Smooth muscle cell (in vitro differentiated cells): Measurements from ENCODE around the gene TRABD2A. TPM values are rescaled to one million over a fixed set of nuclear protein-coding genes. Genes with fewer than 3 reads are reported as not detected.
A peak's percentile ranks its signal among the peaks of the same experiment; 100 is the strongest.
"Not testable (repeated sequence)": the region's sequence is repeated elsewhere in the genome, so short reads cannot be mapped to it uniquely, and the experiment has no call there.

Source experiments
- DNase-seq: peaks from one replicate; lab custom pipeline; 2025; ENCODE audit not compliant: unreplicated experiment; lab: John Stamatoyannopoulos, UW
- H2AFZ ChIP-seq: fragments of 200-600 bp; sonication (generic); 2 replicates; pipeline ENCODE4 v1.6.0; 2016; ENCODE audit warnings: antibody characterized with exemption, low read depth, mild to moderate bottlenecking
- H3F3A ChIP-seq: fragments of 200-600 bp; sonication (generic); 2 replicates; pipeline ENCODE4 v1.6.0; 2017; ENCODE audit warnings: antibody characterized with exemption, low read depth
- H3K27ac ChIP-seq: fragments of 200-600 bp; sonication (generic); 2 replicates; pipeline ENCODE4 v1.5.1; 2016; ENCODE audit warnings: low read depth, mild to moderate bottlenecking
- H3K27me3 ChIP-seq: fragments of 200-600 bp; sonication (generic); 2 replicates; pipeline ENCODE4 v1.6.1; 2016; ENCODE audit warnings: low read depth, mild to moderate bottlenecking
- H3K36me3 ChIP-seq: fragments of 200-600 bp; sonication (generic); 2 replicates; pipeline ENCODE4 v1.5.1; 2016; ENCODE audit warnings: low read depth
- H3K4me1 ChIP-seq: fragments of 200-600 bp; sonication (generic); 2 replicates; pipeline ENCODE4 v1.5.1; 2016; ENCODE audit warnings: low read depth
- H3K4me2 ChIP-seq: fragments of 200-600 bp; sonication (generic); 2 replicates; pipeline ENCODE4 v1.6.0; 2016; ENCODE audit warnings: mild to moderate bottlenecking
- H3K4me3 ChIP-seq: fragments of 200-600 bp; sonication (generic); 2 replicates; pipeline ENCODE4 v1.5.1; 2016; ENCODE audit warnings: mild to moderate bottlenecking
- H3K79me2 ChIP-seq: fragments of 200-600 bp; sonication (generic); 2 replicates; pipeline ENCODE4 v1.6.0; 2016; ENCODE audit warnings: low read depth, mild to moderate bottlenecking
- H3K9ac ChIP-seq: fragments of 200-600 bp; sonication (generic); 2 replicates; pipeline ENCODE4 v1.6.0; 2016; ENCODE audit warnings: low read depth
- H3K9me3 ChIP-seq: fragments of 200-600 bp; sonication (generic); replicated peaks from 2 replicates; pipeline ENCODE4 v1.5.1; 2016; ENCODE audit warnings: low read depth
- H4K20me1 ChIP-seq: fragments of 200-600 bp; sonication (generic); 2 replicates; pipeline ENCODE4 v1.6.0; 2016; ENCODE audit warnings: low read depth
- CTCF ChIP-seq: fragments of 200-600 bp; sonication (generic); IDR thresholded peaks from 2 replicates; pipeline ENCODE4 v1.5.1; 2017; ENCODE audit warnings: borderline replicate concordance, mild to moderate bottlenecking, antibody characterized with exemption; ENCODE audit not compliant: insufficient read depth, poor library complexity, severe bottlenecking
- WGBS: methylation state at CpG from one replicate; pipeline ENCODE4 v1.1.7; 2016; ENCODE audit warnings: low lambda C conversion rate; 5-methylcytosine and 5-hydroxymethylcytosine counted together
- polyA plus RNA-seq: library from polyadenylated mRNA; unstranded; fragments of >200 nt; fragmentation: Nextera tagmentation; extraction: Ambion mirVana; gene quantifications from 2 replicates; pipeline ENCODE4 v1.2.1, GENCODE V29; 2016
- total RNA-seq: library from RNA; depleted of rRNA; stranded (reverse); fragments of >200 nt; gene quantifications from 2 replicates; pipeline ENCODE4 v1.2.3, GENCODE V29; 2014

TRABD2A gene
- total and polyA plus RNA-seq, 2 experiments from 2014 or later = 0.11 TPM; not detected in 1

DNA sequence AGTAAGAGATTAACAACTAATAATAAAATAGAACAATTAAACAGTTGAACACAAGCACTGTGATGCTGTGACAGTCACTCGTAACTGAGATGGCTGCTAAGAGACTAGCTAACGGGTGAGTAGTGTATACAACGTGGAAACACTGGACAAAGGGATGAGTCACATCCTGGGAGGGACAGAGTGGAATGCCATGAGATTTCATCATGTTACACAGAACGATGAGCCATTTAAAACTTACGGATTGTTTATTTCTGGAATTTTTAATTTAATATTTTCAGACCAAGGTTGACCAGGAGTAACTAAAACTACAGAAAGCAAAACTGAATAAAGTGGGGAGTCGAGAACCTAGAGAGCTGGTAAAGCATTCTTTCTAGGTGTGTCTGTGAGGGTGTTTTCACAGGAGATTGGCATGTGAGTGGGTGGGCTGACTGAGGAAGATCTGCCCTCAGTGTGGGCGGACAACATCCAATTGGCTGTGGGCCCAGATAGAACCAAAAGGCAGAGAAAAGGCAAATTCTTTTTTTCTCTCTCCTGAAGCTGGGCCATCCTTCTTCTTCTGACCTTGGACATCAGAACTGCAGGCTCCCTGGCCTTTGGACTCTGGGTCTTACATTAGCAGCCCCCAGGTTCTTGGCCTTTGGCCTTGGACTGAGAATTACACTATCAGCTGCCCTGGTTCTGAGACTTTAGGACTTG, 39.1 kb upstream of the TRABD2A start:
- peak overlapping the region; percentile 64 for H3K4me2 ChIP-seq
- no peaks in the 10 kb centered on the region for H3K36me3 ChIP-seq
- peak overlapping the region; percentile 97 for H3K27ac ChIP-seq
- peak overlapping the region; percentile 2 for H3K4me3 ChIP-seq
- peak overlapping the region; percentile 85 for H3K9ac ChIP-seq
- H3K4me1 ChIP-seq = no peaks in the 10 kb centered on the region
- no peak for DNase-seq
- TF ChIP-seq CTCF = no peak
- no peaks in the 10 kb centered on the region for H3K9me3 ChIP-seq
- no peaks in the 10 kb centered on the region for H4K20me1 ChIP-seq
- H2AFZ ChIP-seq = peak overlapping the region; percentile 60
- WGBS = 12% methylated on average over 7 of the region's 7 CpGs
- H3F3A ChIP-seq = peaks cover 12% of the 10 kb centered on the region
- H3K27me3 ChIP-seq = no peaks in the 10 kb centered on the region
- H3K79me2 ChIP-seq = no peaks in the 10 kb centered on the region

DNA sequence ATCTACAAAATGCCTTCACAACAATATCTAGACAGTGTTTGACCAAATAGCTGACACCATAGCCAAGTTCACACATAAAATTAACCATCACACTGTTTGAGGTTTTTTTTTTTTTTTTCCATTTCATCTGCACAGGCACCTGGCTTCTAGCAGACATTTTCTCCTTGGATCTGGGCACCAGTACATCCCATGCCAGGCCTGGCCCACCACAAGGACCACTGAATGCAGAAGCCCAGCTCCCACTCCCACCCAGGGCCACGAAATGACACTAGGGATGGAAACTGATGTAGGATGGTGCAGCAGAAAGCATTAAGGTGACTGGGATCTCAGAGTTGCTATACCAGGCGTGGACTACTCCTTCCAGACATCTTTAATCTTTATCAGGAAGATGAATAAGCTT, 37.5 kb upstream of the TRABD2A start:
- H3K79me2 ChIP-seq = no peaks in the 10 kb centered on the region
- TF ChIP-seq CTCF = no peak
- H4K20me1 ChIP-seq = no peaks in the 10 kb centered on the region
- no peaks in the 10 kb centered on the region for H3K9me3 ChIP-seq
- 93% methylated on average over 2 of the region's 2 CpGs for WGBS
- no peaks in the 10 kb centered on the region for H3K27me3 ChIP-seq
- no peak overlapping the region for H2AFZ ChIP-seq
- H3F3A ChIP-seq = peaks cover 12% of the 10 kb centered on the region
- no peaks in the 10 kb centered on the region for H3K4me1 ChIP-seq
- no peak overlapping the region for H3K9ac ChIP-seq
- H3K4me3 ChIP-seq = no peak overlapping the region
- peak overlapping the region; percentile 97 for H3K27ac ChIP-seq
- H3K36me3 ChIP-seq = no peaks in the 10 kb centered on the region
- no peak for DNase-seq
- no peak overlapping the region for H3K4me2 ChIP-seq

DNA sequence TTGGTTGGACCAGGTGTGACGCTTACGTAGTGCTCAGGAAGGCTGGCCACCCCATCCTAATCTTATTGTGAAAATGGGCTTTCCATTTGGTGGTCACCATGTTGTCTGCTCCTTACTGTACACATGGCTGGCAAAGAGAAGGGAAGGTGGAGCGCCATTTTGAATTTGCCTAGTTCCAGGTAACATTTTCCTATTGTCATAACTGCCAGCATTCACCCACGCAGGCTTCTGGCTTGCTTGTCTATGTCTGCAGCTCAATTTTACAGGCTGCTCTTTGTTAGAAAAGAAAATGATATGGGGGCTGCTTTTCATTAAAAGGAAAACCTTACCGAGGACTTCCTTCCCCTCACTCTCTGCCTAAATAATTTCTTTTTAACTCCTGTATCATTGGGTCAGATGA, 36.9 kb upstream of the TRABD2A start:
- not testable (repeated sequence) for H3K27me3 ChIP-seq, H3K9ac ChIP-seq, H3K36me3 ChIP-seq, H3K4me1 ChIP-seq, DNase-seq, H3K4me3 ChIP-seq, H3K79me2 ChIP-seq, H2AFZ ChIP-seq, H3K4me2 ChIP-seq, H3K27ac ChIP-seq, H4K20me1 ChIP-seq, H3K9me3 ChIP-seq
- WGBS = 97% methylated on average over 5 of the region's 5 CpGs
- peaks cover 12% of the 10 kb centered on the region for H3F3A ChIP-seq

DNA sequence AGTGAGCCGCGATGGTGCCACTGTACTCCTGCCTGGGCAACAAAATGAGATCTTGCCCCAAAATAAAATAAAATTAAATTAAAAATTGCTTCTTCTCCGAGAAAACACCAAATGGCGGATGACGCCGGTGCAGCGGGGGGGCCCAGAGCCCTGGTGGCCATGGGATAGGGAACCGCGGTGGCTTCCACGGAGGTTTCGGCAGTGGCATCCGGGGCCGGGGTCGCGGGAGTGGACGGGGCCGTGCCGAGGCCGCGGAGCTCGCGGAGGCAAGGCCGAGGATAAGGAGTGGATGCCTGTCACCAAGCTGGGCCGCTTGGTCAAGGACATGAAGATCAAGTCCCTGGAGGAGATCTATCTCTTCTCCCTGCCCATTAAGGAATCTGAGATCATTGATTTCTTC, 34.8 kb upstream of the TRABD2A start:
- H3F3A ChIP-seq = peaks cover 12% of the 10 kb centered on the region
- H3K4me3 ChIP-seq, H4K20me1 ChIP-seq, H3K4me2 ChIP-seq, H3K9me3 ChIP-seq, H3K79me2 ChIP-seq, H3K27me3 ChIP-seq, H3K9ac ChIP-seq, H3K36me3 ChIP-seq, H2AFZ ChIP-seq, DNase-seq, H3K4me1 ChIP-seq, H3K27ac ChIP-seq: not testable (repeated sequence)
- 98% methylated on average over 14 of the region's 24 CpGs for WGBS
